GM21717 (cell line): ENCODE measurements around the gene MYO3B.
"Not testable (repeated sequence)": the region's sequence is repeated elsewhere in the genome, so short reads cannot be mapped to it uniquely, and the experiment has no call there.

Experiments
- ATAC-seq: cut with Tn5 transposase; IDR thresholded peaks from one replicate; pipeline ENCODE4 v1.9.1; 2021; ENCODE audit warnings: mild to moderate bottlenecking, moderate library complexity; ENCODE audit not compliant: unreplicated experiment

MYO3B gene

GRCh38 chr2:170260188-170260587, 82.2 kb downstream of the MYO3B start:
- ATAC-seq, result no peak

- ATAC-seq, result no peak
These were observed 83.6 kb downstream of the MYO3B start for GRCh38 chr2:170261566-170261965.

GRCh38 chr2:170262343-170262742, 84.4 kb downstream of the MYO3B start:
- ATAC-seq, result no peak

- no peak for ATAC-seq
These were observed 84.9 kb downstream of the MYO3B start for GRCh38 chr2:170262806-170263205.

GRCh38 chr2:170263728-170264521, 86.0 kb downstream of the MYO3B start:
- ATAC-seq, result not testable (repeated sequence)

- ATAC-seq, result no peak
These were observed 86.5 kb downstream of the MYO3B start for GRCh38 chr2:170264522-170264860.

- ATAC-seq, result no peak
These were observed 86.9 kb downstream of the MYO3B start for GRCh38 chr2:170264865-170265264.

GRCh38 chr2:170265321-170265720, 87.4 kb downstream of the MYO3B start:
- no peak for ATAC-seq

- ATAC-seq, result no peak
These were observed 88.4 kb downstream of the MYO3B start for GRCh38 chr2:170266358-170266757.

- ATAC-seq, result no peak
These were observed 89.1 kb downstream of the MYO3B start for GRCh38 chr2:170267071-170267470.

GRCh38 chr2:170270278-170270864, 92.4 kb downstream of the MYO3B start:
- no peak for ATAC-seq

GRCh38 chr2:170271340-170271739, 93.4 kb downstream of the MYO3B start:
- no peak for ATAC-seq

- ATAC-seq, result no peak
These were observed 98.1 kb downstream of the MYO3B start for GRCh38 chr2:170276056-170276455.

- ATAC-seq, result no peak
These were observed 99.1 kb downstream of the MYO3B start for GRCh38 chr2:170276925-170277629.

GRCh38 chr2:170277951-170278350, 100.0 kb downstream of the MYO3B start:
- no peak for ATAC-seq

- not testable (repeated sequence) for ATAC-seq
These were observed 101.7 kb downstream of the MYO3B start for GRCh38 chr2:170279615-170280014.

GRCh38 chr2:170282851-170283250, 104.9 kb downstream of the MYO3B start:
- no peak for ATAC-seq

- no peak for ATAC-seq
These were observed 106.3 kb downstream of the MYO3B start for GRCh38 chr2:170284205-170284604.

- ATAC-seq, result no peak
These were observed 110.9 kb downstream of the MYO3B start for GRCh38 chr2:170288859-170289258.

- no peak for ATAC-seq
These were observed 113.5 kb downstream of the MYO3B start for GRCh38 chr2:170291474-170291873.

GRCh38 chr2:170292415-170292814, 114.5 kb downstream of the MYO3B start:
- no peak for ATAC-seq

GRCh38 chr2:170297496-170297895, 119.5 kb downstream of the MYO3B start:
- ATAC-seq, result no peak
